ENCODE data around the gene LIN7B. TPM values are rescaled to one million over a fixed set of nuclear protein-coding genes. Genes with fewer than 3 reads are reported as not detected.

Gene LIN7B
- total and polyA plus RNA-seq, 2 of the 8 experiments (the other 6 are each of a cell fraction or from before 2014, with no cell fraction given) = 4.1 to 4.2 TPM

DNA sequence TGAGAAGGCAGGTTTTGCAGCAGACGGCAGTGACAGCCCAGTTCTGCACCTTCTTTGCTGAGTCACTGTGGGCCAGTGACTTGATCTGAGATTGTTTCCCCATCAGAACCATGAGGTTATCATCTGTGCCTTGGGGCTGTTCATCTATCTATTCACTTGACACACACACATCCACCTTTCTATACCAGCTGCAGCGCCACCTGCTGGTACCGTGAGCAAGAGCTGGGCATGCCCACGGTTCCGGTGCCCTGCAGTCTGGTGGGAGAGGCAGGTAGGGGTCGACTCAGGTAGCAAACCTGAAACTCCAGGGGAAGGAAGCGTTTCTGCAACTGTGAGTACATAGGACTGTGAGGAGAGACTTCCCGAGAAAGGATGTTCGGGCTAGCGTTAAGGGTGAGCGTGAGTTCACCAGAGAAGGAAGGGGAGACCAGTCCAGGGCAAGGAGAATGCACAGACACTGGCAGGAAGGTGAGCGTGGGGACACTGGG is 7.5 kb upstream of the LIN7B start:
- POLR2A ChIA-PET (ENCODE audit: partially characterized antibody) = interaction anchor here (0.7 to 3.6 kb wide), 8 partner anchors 9 to 104 kb away, joined by 3 to 30 read pairs (median 5); no protein-coding TSS in a partner anchor
- WGBS, 2 experiments (ENCODE audit: extremely low coverage in 1 of 2, insufficient coverage in 1 of 2, insufficient read length in 1 of 2, insufficient replicate concordance in 2 of 2, low coverage in 1 of 2, low lambda C conversion rate in 2 of 2, missing lambda C conversion rate in 1 of 2) = 72% methylated on average over 12 of the region's 12 CpGs; no CpG with 5 or more reads in 1 of the 2 experiments
- Histone ChIP-seq H4K8ac (ENCODE audit: extremely low read depth, insufficient read depth, low read length) (no peak overlapping the region), H3K27ac (ENCODE audit: low read depth, low read length) (no peak overlapping the region), H3K23ac (ENCODE audit: insufficient read length) (no peak overlapping the region), H4K20me1 (replicated peaks in 1 of 2; ENCODE audit: control insufficient read depth in 1 of 2, insufficient read depth in 2 of 2, low read length in 2 of 2) (peaks cover 18 to 32% of the 10 kb centered on the region in 2 experiments), H3K4me1 (replicated peaks in 1 of 4; ENCODE audit: control insufficient read depth in 3 of 4, insufficient read depth in 4 of 4, low read length in 3 of 4) (no peaks in the 10 kb centered on the region), H3K9me3 (ENCODE audit: insufficient read depth in 2 of 2, low read depth in 1 of 2, low read length in 1 of 2) (no peaks in the 10 kb centered on the region), H2BK15ac (ENCODE audit: low read length) (no peak overlapping the region), H3K79me2 (ENCODE audit: control insufficient read depth in 1 of 2, insufficient read depth in 2 of 2, low read length in 2 of 2) (no peaks in the 10 kb centered on the region), H3K36me3 (ENCODE audit: control insufficient read depth in 2 of 4, insufficient read depth in 4 of 4, low read length in 3 of 4) (peaks cover 24 to 67% (median 61%) of the 10 kb centered on the region in 4 experiments), H4K91ac (replicated peaks; ENCODE audit: insufficient read length, low read length) (no peak overlapping the region), H2BK12ac (ENCODE audit: low read depth, low read length) (no peak overlapping the region), H3K79me1 (ENCODE audit: low read depth, low read length) (peaks cover 4% of the 10 kb centered on the region), H2BK20ac (ENCODE audit: low read length) (no peak overlapping the region), H2AFZ (ENCODE audit: low read length) (no peak overlapping the region), H3K14ac (ENCODE audit: insufficient read length) (no peak overlapping the region), H3K4ac (replicated peaks; ENCODE audit: insufficient read length, low read depth, low read length) (no peak overlapping the region), H3K9ac (replicated peaks in 1 of 4; ENCODE audit: extremely low read depth in 1 of 4, low read depth in 3 of 4, low read length in 3 of 4) (no peak overlapping the region), H2AK5ac (ENCODE audit: low read depth, low read length) (no peak overlapping the region), H3K23me2 (ENCODE audit: low read depth, low read length) (no peaks in the 10 kb centered on the region), H3K18ac (ENCODE audit: extremely low read depth, low read length) (no peak overlapping the region), H3K27me3 (replicated peaks in 1 of 4; ENCODE audit: control insufficient read depth in 3 of 4, extremely low read depth in 1 of 4, insufficient read depth in 3 of 4, low read length in 3 of 4) (no peaks in the 10 kb centered on the region), H3K56ac (replicated peaks; ENCODE audit: insufficient read length, low read depth, low read length) (no peak overlapping the region), H2BK5ac (ENCODE audit: low read depth, low read length) (peak overlapping the region; percentile 3; the same call in 1 of the 2 replicates), H2BK120ac (replicated peaks; ENCODE audit: low read depth, low read length) (no peak overlapping the region), H3K4me2 (ENCODE audit: insufficient read depth in 1 of 2, low read depth in 2 of 2, low read length in 2 of 2) (no peak overlapping the region), H3K4me3 (ENCODE audit: extremely low read depth in 1 of 4, insufficient read depth in 2 of 4, low read depth in 3 of 4, low read length in 4 of 4) (no peak overlapping the region), H4K5ac (ENCODE audit: insufficient read length, low read depth, low read length) (no peak overlapping the region)
- peak; percentile 29 to 60; a peak in 3 of 4 replicates for TF ChIP-seq RAD21 (IDR thresholded peaks at IDR 0.05 in 1 of 2, conservative IDR thresholded peaks at IDR 0.05 in 1 of 2; ENCODE audit: low read depth in 2 of 2, low read length in 2 of 2)
- TF ChIP-seq, protein P1, sequence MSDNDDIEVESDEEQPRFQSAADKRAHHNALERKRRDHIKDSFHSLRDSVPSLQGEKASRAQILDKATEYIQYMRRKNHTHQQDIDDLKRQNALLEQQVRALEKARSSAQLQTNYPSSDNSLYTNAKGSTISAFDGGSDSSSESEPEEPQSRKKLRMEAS (IDR thresholded peaks at IDR 0.05) = 0 out of 2 replicates have a peak, but pooled peaks have one; percentile 29
- TF ChIP-seq, protein P2, sequence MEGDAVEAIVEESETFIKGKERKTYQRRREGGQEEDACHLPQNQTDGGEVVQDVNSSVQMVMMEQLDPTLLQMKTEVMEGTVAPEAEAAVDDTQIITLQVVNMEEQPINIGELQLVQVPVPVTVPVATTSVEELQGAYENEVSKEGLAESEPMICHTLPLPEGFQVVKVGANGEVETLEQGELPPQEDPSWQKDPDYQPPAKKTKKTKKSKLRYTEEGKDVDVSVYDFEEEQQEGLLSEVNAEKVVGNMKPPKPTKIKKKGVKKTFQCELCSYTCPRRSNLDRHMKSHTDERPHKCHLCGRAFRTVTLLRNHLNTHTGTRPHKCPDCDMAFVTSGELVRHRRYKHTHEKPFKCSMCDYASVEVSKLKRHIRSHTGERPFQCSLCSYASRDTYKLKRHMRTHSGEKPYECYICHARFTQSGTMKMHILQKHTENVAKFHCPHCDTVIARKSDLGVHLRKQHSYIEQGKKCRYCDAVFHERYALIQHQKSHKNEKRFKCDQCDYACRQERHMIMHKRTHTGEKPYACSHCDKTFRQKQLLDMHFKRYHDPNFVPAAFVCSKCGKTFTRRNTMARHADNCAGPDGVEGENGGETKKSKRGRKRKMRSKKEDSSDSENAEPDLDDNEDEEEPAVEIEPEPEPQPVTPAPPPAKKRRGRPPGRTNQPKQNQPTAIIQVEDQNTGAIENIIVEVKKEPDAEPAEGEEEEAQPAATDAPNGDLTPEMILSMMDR (IDR thresholded peaks at IDR 0.05; ENCODE audit: control extremely low read depth in 1 of 3, insufficient read depth in 1 of 3, low read depth in 1 of 3, low read length in 3 of 3) = peak; percentile 76 to 98 (median 97)
- no peak for TF ChIP-seq SUZ12 (IDR thresholded peaks at IDR 0.05; ENCODE audit: low read length)
- no peak for TF ChIP-seq SIRT6 (IDR thresholded peaks at IDR 0.05; ENCODE audit: low read length)
- DNase-seq (ENCODE audit: low read depth in 1 of 2, low spot score in 2 of 2) (peak in 1 of 2 experiments; percentile 87), FAIRE-seq (peak; percentile 58)
- CTCF ChIA-PET (ENCODE audit: partially characterized antibody) = interaction anchor here (0.5 to 3.1 kb wide), 27 partner anchors 8 to 919 kb away, joined by 3 to 26 read pairs (median 4); partner anchors contain the start of genes CGB2 and LIN7B
